ENCODE measurements around the gene CDH12. TPM values are rescaled to one million over a fixed set of nuclear protein-coding genes. Genes with fewer than 3 reads are reported as not detected.

The CDH12 gene
- total RNA-seq, 1 donor from 2014 or later = not detected

DNA sequence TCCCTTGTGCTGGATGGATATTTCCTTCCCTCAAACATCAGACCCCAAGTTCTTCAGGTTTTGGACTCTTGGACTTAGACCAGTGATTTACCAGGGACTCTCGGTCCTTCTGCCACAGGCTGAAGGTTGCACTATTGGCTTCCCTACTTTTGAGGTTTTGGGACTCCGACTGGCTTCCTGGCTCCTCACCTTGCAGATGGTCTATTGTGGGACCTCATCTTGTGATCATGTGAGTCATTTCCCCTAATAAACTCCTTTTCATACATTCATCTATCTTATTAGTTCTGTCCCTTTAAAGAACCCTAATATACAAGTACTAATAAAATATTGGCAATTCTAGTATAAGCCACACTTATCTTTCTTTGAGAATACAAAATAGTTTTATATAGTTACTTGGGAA, 1078.9 kb downstream of the CDH12 start:
- no peak for DNase-seq (ENCODE audit: low read depth, low spot score)

DNA sequence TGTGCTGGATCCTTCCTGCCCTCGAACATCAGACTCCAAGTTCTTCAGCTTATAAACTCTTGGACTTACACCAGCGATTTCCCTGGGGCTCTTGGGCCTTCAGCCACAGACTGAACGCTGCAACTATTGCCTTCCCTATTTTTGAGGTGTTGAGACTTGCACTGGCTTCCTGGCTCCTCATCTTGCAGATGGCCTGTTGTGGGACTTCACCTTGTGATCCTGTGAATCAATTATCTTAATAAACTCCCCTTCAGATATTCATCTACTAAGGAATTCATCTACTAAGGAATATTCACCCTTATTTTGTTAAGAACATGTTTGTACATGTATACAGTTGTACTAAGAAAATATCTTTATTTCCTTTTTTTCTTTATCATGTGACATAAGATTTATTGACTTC, 1079.7 kb downstream of the CDH12 start:
- DNase-seq (ENCODE audit: low read depth, low spot score) = no peak

DNA sequence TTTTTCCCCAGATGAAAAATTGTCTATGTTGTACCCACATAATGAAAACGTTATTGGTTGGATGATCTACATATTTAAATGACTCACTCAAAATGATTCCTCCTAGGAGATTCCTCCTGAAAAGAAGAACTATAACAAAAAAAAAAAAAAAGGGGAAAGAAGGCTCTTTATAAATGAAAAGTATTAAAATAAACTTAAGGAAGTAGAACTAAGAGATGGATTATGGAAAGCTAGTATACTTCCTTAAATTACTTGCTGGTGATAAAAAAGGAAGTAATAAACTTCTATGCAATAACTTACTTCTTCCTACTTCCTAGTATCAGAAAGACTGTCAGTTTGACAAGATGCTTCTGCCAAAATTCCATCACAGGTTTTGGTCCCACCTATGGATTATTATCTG, 1087.7 kb downstream of the CDH12 start:
- no peak for DNase-seq (ENCODE audit: low read depth, low spot score)

DNA sequence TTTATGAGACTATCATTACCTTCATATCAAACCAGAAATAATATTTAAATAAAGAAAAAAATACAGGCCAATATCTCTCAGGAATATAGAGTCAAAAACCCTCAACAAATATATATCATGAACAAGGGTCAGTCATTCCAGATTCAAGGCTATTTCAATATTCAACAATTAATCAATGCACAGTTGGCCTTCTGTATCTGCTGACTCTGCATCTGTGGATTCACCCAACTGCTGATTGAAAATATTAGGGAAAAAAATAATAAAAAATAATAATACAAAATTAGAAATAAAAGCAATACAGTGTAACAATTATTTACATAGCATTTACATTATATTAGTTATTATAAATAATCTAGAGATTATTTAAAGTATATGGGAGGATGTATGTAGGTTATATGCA, 1114.0 kb downstream of the CDH12 start:
- no peak for DNase-seq (ENCODE audit: low read depth, low spot score)

DNA sequence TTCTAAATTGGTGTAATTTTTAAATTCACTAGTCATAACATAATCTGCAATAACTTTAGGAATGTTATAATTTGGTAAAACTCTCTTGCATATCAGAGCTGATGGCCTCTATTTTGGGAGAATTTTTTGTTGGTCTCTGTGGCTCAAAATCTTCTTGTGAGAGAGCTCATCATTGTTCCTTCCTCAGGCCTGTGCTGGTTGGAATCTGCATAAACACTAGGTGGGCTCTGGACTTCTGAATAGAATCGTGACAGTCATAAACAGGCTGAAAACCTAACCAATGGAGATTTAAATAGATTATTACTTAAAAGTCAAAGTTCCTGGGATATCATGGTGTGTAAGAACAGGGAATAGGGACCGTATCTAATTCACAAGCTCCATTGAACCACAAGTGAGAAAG, 1129.6 kb downstream of the CDH12 start:
- no peak for DNase-seq (ENCODE audit: low read depth, low spot score)

DNA sequence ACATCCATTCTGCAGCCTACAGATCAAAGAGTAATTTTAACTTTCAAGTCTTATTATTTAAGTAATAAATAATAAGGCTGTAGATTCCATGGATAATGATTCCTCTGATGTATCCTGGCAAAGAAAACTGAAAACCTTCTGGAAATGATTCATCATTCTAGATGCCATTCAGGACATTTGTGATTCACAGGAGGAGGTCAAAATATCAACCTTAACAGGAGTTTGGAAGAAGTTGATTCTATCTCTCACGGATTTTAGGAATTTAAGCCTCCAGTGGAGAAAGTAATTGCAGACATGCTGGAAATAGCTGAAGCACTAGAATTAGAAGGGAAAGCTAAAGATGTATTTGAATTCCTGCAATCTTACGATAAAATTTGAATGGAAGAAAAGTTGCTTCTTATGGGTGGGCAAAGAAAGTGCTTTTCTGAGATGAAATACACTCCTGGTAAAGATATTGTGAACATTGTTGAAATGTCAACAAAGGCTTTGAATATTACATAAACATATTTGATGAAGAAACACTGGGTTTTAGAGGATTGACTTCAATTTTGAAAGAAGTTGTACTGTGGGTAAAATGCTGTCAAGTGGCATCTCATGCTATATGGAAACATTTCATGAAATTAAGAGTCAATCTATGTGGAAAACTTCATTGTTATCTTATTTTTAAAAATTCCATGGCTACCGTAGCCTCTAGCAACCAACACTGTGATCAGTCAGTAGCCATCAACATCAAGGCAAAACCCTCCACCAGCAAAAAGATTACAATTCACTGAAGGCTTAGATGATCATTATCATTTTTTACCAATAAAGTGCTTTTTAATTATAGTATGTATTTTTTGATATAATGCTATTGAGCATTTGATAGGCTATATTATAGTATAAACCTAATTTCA, 1141.0 kb downstream of the CDH12 start:
- no peak for DNase-seq (ENCODE audit: low read depth, low spot score)

DNA sequence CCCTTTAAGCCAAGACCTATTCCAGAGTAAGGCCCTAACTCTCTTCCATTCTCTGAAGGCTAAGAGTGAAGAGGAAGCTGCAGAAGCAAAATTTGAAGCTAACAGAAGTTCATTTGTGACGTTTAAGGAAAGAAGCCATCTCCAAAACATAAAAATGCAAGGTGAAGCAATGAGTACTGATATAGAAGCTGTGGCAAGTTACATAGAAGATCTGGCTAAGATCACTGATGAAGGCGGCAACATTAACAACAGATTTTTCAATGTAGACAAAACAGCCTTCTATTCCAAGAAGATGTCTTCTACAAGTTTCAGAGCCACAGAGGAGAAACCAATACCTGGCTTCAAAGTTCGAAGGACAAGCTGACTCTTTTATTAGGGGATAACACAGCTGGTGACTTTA, 1143.4 kb downstream of the CDH12 start:
- DNase-seq (ENCODE audit: low read depth, low spot score) = no peak

DNA sequence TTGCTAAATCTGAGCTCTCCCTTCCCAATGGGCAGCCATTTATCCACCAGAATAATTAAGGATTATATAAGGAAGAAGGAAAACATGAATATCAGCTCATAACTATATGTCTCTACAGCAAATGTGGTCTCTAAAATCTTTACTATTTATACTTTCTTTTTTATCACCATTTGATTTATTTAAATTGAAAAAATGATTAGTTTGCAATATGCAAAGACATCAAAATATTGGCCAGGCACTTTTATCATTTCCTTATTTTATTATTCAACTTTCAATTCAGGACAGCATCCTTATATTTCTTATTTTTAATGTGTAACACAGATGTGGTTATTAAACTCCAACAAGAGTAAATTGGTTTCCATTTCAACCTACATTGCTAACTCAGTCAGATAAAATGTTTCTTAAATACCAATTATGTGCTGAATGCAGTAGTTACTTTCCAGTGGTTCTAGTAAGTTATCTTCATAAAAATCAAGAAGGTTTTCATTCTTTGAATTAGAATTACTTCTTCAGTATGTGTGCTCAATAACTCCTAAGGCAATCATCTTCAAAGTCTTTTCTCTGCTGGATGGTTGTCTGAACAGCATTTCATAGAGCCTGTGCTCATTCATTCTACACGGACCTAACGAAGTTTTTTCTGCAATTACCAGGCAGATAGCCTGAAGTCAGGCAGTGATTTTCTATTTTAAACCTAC, 1148.0 kb downstream of the CDH12 start:
- no peak for DNase-seq (ENCODE audit: low read depth, low spot score)

DNA sequence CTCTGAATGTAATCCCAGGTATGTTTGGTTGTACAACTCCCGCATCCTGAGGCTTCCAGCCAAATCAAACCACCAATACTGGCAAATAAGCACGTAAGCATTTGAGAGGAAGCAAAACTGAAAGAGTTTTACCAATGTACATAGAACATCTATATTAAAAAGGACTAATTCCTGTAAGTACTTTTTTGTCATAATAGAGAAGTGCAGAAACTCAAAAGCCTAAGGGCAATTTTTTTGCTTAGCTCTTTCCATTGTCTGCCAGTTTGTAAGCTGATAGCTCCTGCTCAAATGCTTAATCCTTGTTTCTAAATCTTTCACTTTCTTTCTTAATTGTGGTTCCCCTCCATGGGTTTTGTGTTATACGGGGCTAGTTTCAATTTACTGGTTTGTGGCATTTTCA, 1151.8 kb downstream of the CDH12 start:
- no peak for DNase-seq (ENCODE audit: low read depth, low spot score)

Data from pulmonary artery endothelial cell (primary cell).